SK-N-SH (cell line): ENCODE results near the gene SAT1.

Experiments
- CTCF ChIP-seq: fragments of 200-600 bp; sonication (generic); IDR thresholded peaks from 2 replicates; pipeline ENCODE4 v1.6.1; 2017; ENCODE audit warnings: antibody characterized with exemption, mild to moderate bottlenecking, moderate library complexity
- EZH2phosphoT487 ChIP-seq: fragments of 200-600 bp; sonication (generic); IDR thresholded peaks from 2 replicates; pipeline ENCODE4 v1.6.1; 2017; ENCODE audit warnings: low read depth, mixed run types, mild to moderate bottlenecking, antibody characterized with exemption, moderate library complexity, borderline replicate concordance
- FOSL2 ChIP-seq: IDR thresholded peaks from 2 replicates; pipeline ENCODE4 v1.4.0; 2012; ENCODE audit warnings: low read depth, mild to moderate bottlenecking, moderate library complexity, borderline replicate concordance
- MEF2A ChIP-seq: IDR thresholded peaks from 2 replicates; pipeline ENCODE4 v1.4.0; 2012; ENCODE audit warnings: low read depth, borderline replicate concordance
- NFIC ChIP-seq: IDR thresholded peaks from 2 replicates; pipeline ENCODE4 v1.4.0; 2012; ENCODE audit warnings: borderline replicate concordance
- REST ChIP-seq: IDR thresholded peaks from 2 replicates; pipeline ENCODE4 v1.6.1; 2012; ENCODE audit warnings: mild to moderate bottlenecking, low read depth, low read length, moderate library complexity

- TF ChIP-seq CTCF: no peak
- TF ChIP-seq EZH2phosphoT487: no peak
- no peak for TF ChIP-seq MEF2A
- no peak for TF ChIP-seq FOSL2
- TF ChIP-seq NFIC: no peak
- TF ChIP-seq REST: no peak
These were observed 21.0 kb downstream of the SAT1 start for GRCh38 chrX:23803931-23804381.
